ENCODE measurements around the gene ADCY9.
A peak's percentile ranks its signal among the peaks of the same experiment; 100 is the strongest.

The ADCY9 gene

DNA sequence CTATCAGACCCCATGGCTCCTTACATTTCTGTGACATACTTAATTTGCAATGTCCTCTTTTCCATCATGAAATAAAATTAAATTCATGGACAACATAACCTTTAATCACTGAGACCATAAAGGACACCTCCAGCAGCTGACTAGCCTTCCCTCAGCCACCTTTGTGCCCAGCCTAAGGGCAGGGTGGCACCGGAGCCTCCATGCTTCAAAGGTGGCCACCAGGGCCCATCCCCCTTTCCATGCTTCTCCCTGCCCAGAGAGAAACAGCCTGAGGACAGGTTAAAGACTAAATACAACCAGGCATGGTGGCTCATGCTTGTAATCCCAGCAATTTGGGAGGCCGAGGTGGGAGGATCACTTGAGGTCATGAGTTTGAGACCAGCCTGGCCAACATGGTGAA is 94.3 kb downstream of the ADCY9 start:
- H3K27me3 ChIP-seq (ENCODE audit: control insufficient read depth in 5 of 5, insufficient read depth in 4 of 5, low read length in 5 of 5): no peaks in the 10 kb centered on the region
- peaks cover 2 to 23% (median 15%) of the 10 kb centered on the region in 5 donors for H3K4me1 ChIP-seq (ENCODE audit: control insufficient read depth in 5 of 5, insufficient read depth in 5 of 5, low read length in 5 of 5)
- H3K36me3 ChIP-seq (ENCODE audit: control insufficient read depth in 5 of 5, insufficient read depth in 5 of 5, low read length in 5 of 5): no peaks in the 10 kb centered on the region
- no peak overlapping the region for H3K27ac ChIP-seq (ENCODE audit: low read depth, low read length)
- no peak overlapping the region for H3K4me3 ChIP-seq (ENCODE audit: low read depth in 1 of 5, low read length in 5 of 5)
- no peaks in the 10 kb centered on the region for H3K9me3 ChIP-seq (ENCODE audit: control insufficient read depth in 5 of 5, low read length in 5 of 5)
- H3K9ac ChIP-seq (ENCODE audit: low read length in 5 of 5): no peak overlapping the region

DNA sequence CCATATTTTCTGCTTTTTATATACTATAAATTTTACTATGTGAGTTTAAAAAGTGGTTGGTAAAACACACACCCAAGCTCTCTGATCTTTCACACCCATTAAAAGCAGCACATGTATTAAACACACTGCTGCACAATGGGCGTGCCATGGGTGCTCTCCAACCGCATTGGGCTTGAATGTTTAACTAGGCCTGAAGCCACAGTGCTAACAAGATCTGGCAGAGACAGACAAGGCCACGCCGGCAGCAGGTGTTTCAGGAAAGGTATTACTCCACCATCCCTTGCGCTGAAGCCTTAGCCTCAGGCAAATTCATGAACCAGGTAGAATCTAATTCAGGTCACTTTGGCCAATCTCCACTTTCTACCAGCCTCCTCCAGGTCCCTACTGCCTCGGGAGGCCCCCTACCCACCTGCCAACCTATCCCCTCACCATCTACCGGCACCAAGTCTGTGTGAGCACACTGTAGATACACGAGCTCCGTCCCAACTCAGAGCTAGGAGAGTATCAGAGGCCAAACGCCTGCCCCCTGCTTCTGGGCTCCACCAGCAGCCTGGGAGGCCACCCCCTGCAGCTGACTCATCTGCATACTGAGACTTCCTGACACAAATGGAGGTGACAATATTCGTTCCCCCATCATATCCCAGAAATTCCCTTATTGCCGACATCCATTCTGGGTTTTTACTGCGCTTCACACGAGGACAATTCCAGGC is 95.0 kb downstream of the ADCY9 start:
- Histone ChIP-seq H3K9ac (ENCODE audit: low read length in 5 of 5) (no peak overlapping the region), H3K4me1 (ENCODE audit: control insufficient read depth in 5 of 5, insufficient read depth in 5 of 5, low read length in 5 of 5) (peaks cover 2 to 23% (median 15%) of the 10 kb centered on the region in 5 donors), H3K27me3 (ENCODE audit: control insufficient read depth in 5 of 5, insufficient read depth in 4 of 5, low read length in 5 of 5) (no peaks in the 10 kb centered on the region), H3K36me3 (ENCODE audit: control insufficient read depth in 5 of 5, insufficient read depth in 5 of 5, low read length in 5 of 5) (no peaks in the 10 kb centered on the region), H3K9me3 (ENCODE audit: control insufficient read depth in 5 of 5, low read length in 5 of 5) (no peaks in the 10 kb centered on the region), H3K4me3 (ENCODE audit: low read depth in 1 of 5, low read length in 5 of 5) (no peak overlapping the region), H3K27ac (ENCODE audit: low read depth, low read length) (no peak overlapping the region)

GRCh38 chr16:4019371-4019791 is 96.9 kb downstream of the ADCY9 start:
- Histone ChIP-seq H3K27ac (ENCODE audit: low read depth, low read length) (no peak overlapping the region), H3K4me3 (ENCODE audit: low read depth in 1 of 5, low read length in 5 of 5) (peak overlapping the region; percentile 47 to 81 (median 72)), H3K27me3 (ENCODE audit: control insufficient read depth in 5 of 5, insufficient read depth in 4 of 5, low read length in 5 of 5) (no peaks in the 10 kb centered on the region), H3K36me3 (ENCODE audit: control insufficient read depth in 5 of 5, insufficient read depth in 5 of 5, low read length in 5 of 5) (no peaks in the 10 kb centered on the region), H3K9ac (ENCODE audit: low read length in 5 of 5) (peak overlapping the region in 4 of 5 donors; percentile 55 to 77 (median 74)), H3K4me1 (ENCODE audit: control insufficient read depth in 5 of 5, insufficient read depth in 5 of 5, low read length in 5 of 5) (peaks cover 2 to 15% (median 13%) of the 10 kb centered on the region in 5 donors), H3K9me3 (ENCODE audit: control insufficient read depth in 5 of 5, low read length in 5 of 5) (no peaks in the 10 kb centered on the region)

DNA sequence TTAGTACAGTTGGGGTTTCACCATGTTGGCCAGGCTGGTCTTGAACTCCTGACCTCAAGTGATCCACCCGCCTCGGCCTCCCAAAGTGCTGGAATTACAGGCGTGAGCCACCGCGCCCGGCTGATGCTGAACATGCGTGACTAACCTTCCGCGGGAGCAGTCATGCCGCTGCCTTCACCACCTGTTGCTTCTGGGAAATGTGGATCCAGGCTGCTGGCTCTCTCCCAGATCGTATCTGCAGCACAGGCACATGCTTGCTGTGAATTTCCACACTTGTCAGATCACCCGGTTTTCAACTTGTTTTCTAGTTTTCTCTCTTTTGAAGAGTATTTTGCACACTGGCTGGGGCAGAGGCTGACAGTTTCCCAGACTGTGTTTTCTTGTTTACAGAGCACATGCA is 97.9 kb downstream of the ADCY9 start:
- no peaks in the 10 kb centered on the region for H3K9me3 ChIP-seq (ENCODE audit: control insufficient read depth in 5 of 5, low read length in 5 of 5)
- H3K27ac ChIP-seq (ENCODE audit: low read depth, low read length): no peak overlapping the region
- no peaks in the 10 kb centered on the region for H3K27me3 ChIP-seq (ENCODE audit: control insufficient read depth in 5 of 5, insufficient read depth in 4 of 5, low read length in 5 of 5)
- no peak overlapping the region for H3K9ac ChIP-seq (ENCODE audit: low read length in 5 of 5)
- no peaks in the 10 kb centered on the region for H3K36me3 ChIP-seq (ENCODE audit: control insufficient read depth in 5 of 5, insufficient read depth in 5 of 5, low read length in 5 of 5)
- no peak overlapping the region for H3K4me3 ChIP-seq (ENCODE audit: low read depth in 1 of 5, low read length in 5 of 5)
- peaks cover 2 to 17% (median 13%) of the 10 kb centered on the region in 5 donors for H3K4me1 ChIP-seq (ENCODE audit: control insufficient read depth in 5 of 5, insufficient read depth in 5 of 5, low read length in 5 of 5)

GRCh38 chr16:4017807-4018206 is 98.4 kb downstream of the ADCY9 start:
- Histone ChIP-seq H3K9me3 (ENCODE audit: control insufficient read depth in 5 of 5, low read length in 5 of 5) (no peaks in the 10 kb centered on the region), H3K9ac (ENCODE audit: low read length in 5 of 5) (no peak overlapping the region), H3K27ac (ENCODE audit: low read depth, low read length) (no peak overlapping the region), H3K4me3 (ENCODE audit: low read depth in 1 of 5, low read length in 5 of 5) (no peak overlapping the region), H3K4me1 (ENCODE audit: control insufficient read depth in 5 of 5, insufficient read depth in 5 of 5, low read length in 5 of 5) (peaks cover 2 to 20% (median 13%) of the 10 kb centered on the region in 5 donors), H3K36me3 (ENCODE audit: control insufficient read depth in 5 of 5, insufficient read depth in 5 of 5, low read length in 5 of 5) (no peaks in the 10 kb centered on the region), H3K27me3 (ENCODE audit: control insufficient read depth in 5 of 5, insufficient read depth in 4 of 5, low read length in 5 of 5) (no peaks in the 10 kb centered on the region)

- H3K9ac ChIP-seq (ENCODE audit: low read length in 5 of 5): no peak overlapping the region
- H3K9me3 ChIP-seq (ENCODE audit: control insufficient read depth in 5 of 5, low read length in 5 of 5): no peaks in the 10 kb centered on the region
- H3K27ac ChIP-seq (ENCODE audit: low read depth, low read length): no peak overlapping the region
- no peaks in the 10 kb centered on the region for H3K27me3 ChIP-seq (ENCODE audit: control insufficient read depth in 5 of 5, insufficient read depth in 4 of 5, low read length in 5 of 5)
- H3K4me1 ChIP-seq (ENCODE audit: control insufficient read depth in 5 of 5, insufficient read depth in 5 of 5, low read length in 5 of 5): peaks cover 2 to 20% (median 14%) of the 10 kb centered on the region in 5 donors
- H3K36me3 ChIP-seq (ENCODE audit: control insufficient read depth in 5 of 5, insufficient read depth in 5 of 5, low read length in 5 of 5): no peaks in the 10 kb centered on the region
- no peak overlapping the region for H3K4me3 ChIP-seq (ENCODE audit: low read depth in 1 of 5, low read length in 5 of 5)
These were observed 99.6 kb downstream of the ADCY9 start for GRCh38 chr16:4016658-4017057.

DNA sequence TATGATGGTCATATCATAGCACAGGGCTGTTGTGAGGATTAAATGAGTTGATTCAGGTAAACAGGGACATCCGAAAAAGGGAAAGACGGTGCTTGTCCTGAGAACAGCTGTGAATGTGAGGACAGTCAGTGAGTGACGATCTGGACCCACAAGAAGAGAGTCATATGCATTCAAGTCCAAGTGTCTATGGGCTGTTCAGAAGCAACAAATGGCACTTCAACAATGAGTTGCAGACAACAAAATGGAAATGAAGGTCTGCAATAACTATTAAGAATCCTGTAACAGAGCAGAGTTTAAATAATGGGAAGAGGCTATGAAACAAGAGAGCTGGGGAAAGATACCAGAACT is 100.3 kb downstream of the ADCY9 start:
- no peaks in the 10 kb centered on the region for H3K36me3 ChIP-seq (ENCODE audit: control insufficient read depth in 5 of 5, insufficient read depth in 5 of 5, low read length in 5 of 5)
- no peak overlapping the region for H3K27ac ChIP-seq (ENCODE audit: low read depth, low read length)
- H3K4me3 ChIP-seq (ENCODE audit: low read depth in 1 of 5, low read length in 5 of 5): no peak overlapping the region
- H3K9me3 ChIP-seq (ENCODE audit: control insufficient read depth in 5 of 5, low read length in 5 of 5): no peaks in the 10 kb centered on the region
- H3K9ac ChIP-seq (ENCODE audit: low read length in 5 of 5): no peak overlapping the region
- H3K4me1 ChIP-seq (ENCODE audit: control insufficient read depth in 5 of 5, insufficient read depth in 5 of 5, low read length in 5 of 5): peaks cover 2 to 27% (median 20%) of the 10 kb centered on the region in 5 donors
- no peaks in the 10 kb centered on the region for H3K27me3 ChIP-seq (ENCODE audit: control insufficient read depth in 5 of 5, insufficient read depth in 4 of 5, low read length in 5 of 5)

- no peak overlapping the region for H3K4me3 ChIP-seq (ENCODE audit: low read depth in 1 of 5, low read length in 5 of 5)
- no peak overlapping the region for H3K9ac ChIP-seq (ENCODE audit: low read length in 5 of 5)
- no peaks in the 10 kb centered on the region for H3K36me3 ChIP-seq (ENCODE audit: control insufficient read depth in 5 of 5, insufficient read depth in 5 of 5, low read length in 5 of 5)
- no peaks in the 10 kb centered on the region for H3K9me3 ChIP-seq (ENCODE audit: control insufficient read depth in 5 of 5, low read length in 5 of 5)
- no peak overlapping the region for H3K27ac ChIP-seq (ENCODE audit: low read depth, low read length)
- H3K27me3 ChIP-seq (ENCODE audit: control insufficient read depth in 5 of 5, insufficient read depth in 4 of 5, low read length in 5 of 5): no peaks in the 10 kb centered on the region
- peaks cover 2 to 32% (median 24%) of the 10 kb centered on the region in 5 donors for H3K4me1 ChIP-seq (ENCODE audit: control insufficient read depth in 5 of 5, insufficient read depth in 5 of 5, low read length in 5 of 5)
These were observed 100.8 kb downstream of the ADCY9 start for GRCh38 chr16:4015275-4016004.

GRCh38 chr16:4011940-4012629 is 104.2 kb downstream of the ADCY9 start:
- Histone ChIP-seq H3K9me3 (ENCODE audit: control insufficient read depth in 5 of 5, low read length in 5 of 5) (no peaks in the 10 kb centered on the region), H3K27ac (ENCODE audit: low read depth, low read length) (no peak overlapping the region), H3K4me1 (ENCODE audit: control insufficient read depth in 5 of 5, insufficient read depth in 5 of 5, low read length in 5 of 5) (peaks cover 0 to 28% (median 11%) of the 10 kb centered on the region in 5 donors), H3K27me3 (ENCODE audit: control insufficient read depth in 5 of 5, insufficient read depth in 4 of 5, low read length in 5 of 5) (no peaks in the 10 kb centered on the region), H3K9ac (ENCODE audit: low read length in 5 of 5) (no peak overlapping the region), H3K36me3 (ENCODE audit: control insufficient read depth in 5 of 5, insufficient read depth in 5 of 5, low read length in 5 of 5) (no peaks in the 10 kb centered on the region), H3K4me3 (ENCODE audit: low read depth in 1 of 5, low read length in 5 of 5) (no peak overlapping the region)

All from subcutaneous abdominal adipose tissue (tissue), 5 donors.